T-cell (primary cell): ENCODE results near the gene OTOP3. TPM values are rescaled to one million over a fixed set of nuclear protein-coding genes. Genes with fewer than 3 reads are reported as not detected.

Experiments used
- ATAC-seq, 4 experiments: fragments of 200-7000 bp in 3 of 4; fragments of 150-1000 bp in 1 of 4; cut with Tn5 transposase; replicated peaks in 1 of 4; 1 replicate in 3 of 4; 2 replicates in 1 of 4; pipeline ENCODE4 v1.10.0; 2021; ENCODE audit warnings: moderate library complexity in 3 of 4, mild to moderate bottlenecking in 2 of 4, moderate number of reproducible peaks in 1 of 4
- CTCF ChIA-PET, 2 donors: fragments of 300-600 bp; sonication (Branson Sonifier 250); formaldehyde crosslinking; loops; one replicate each; lab custom pipeline; 2022; ENCODE audit warnings: antibody characterized with exemption in 2 of 2; lab: Charles Lee
- POLR2A ChIA-PET, 2 donors: fragments of 300-600 bp; sonication (Branson Sonifier 250); formaldehyde crosslinking; loops; one replicate each; lab custom pipeline; 2022; ENCODE audit warnings: antibody characterized with exemption in 2 of 2; lab: Charles Lee
- DNase-seq, 35 experiments: peaks; one replicate each; pipeline versions ENCODE4 v3.0.0 to v3.0.0-alpha.2; 2013 to 2023
- H3K27ac ChIP-seq: one replicate; pipeline ENCODE4 v1.5.1; 2013; ENCODE audit warnings: low read length
- H3K27me3 ChIP-seq, 2 experiments: replicated peaks in 1 of 2; 1 replicate in 1 of 2; 2 replicates in 1 of 2; pipeline versions ENCODE4 v1.6.1 to v1.7.0; 2013; ENCODE audit warnings: low read length in 1 of 2, mixed read lengths in 1 of 2; ENCODE audit not compliant: control insufficient read depth in 2 of 2, insufficient read depth in 2 of 2; ENCODE audit errors: extremely low read depth in 1 of 2
- H3K36me3 ChIP-seq, 2 donors: 1 replicate in 1 of 2; 2 replicates in 1 of 2; pipeline versions ENCODE4 v1.6.1 to v1.7.0; 2013; ENCODE audit warnings: low read length in 1 of 2; ENCODE audit not compliant: control insufficient read depth in 2 of 2, insufficient read depth in 1 of 2; ENCODE audit errors: extremely low read depth in 1 of 2
- H3K4me1 ChIP-seq, 2 experiments: 1 replicate in 1 of 2; 2 replicates in 1 of 2; pipeline versions ENCODE4 v1.6.1 to v1.7.0; 2013; ENCODE audit warnings: low read length in 2 of 2, mixed read lengths in 1 of 2; ENCODE audit not compliant: insufficient read depth in 2 of 2, control insufficient read depth in 1 of 2; ENCODE audit errors: extremely low read depth in 1 of 2
- H3K4me3 ChIP-seq, 2 donors: 1 replicate in 1 of 2; 2 replicates in 1 of 2; pipeline versions ENCODE4 v1.5.1 to v1.7.0; 2013; ENCODE audit warnings: mild to moderate bottlenecking in 2 of 2, low read length in 1 of 2, moderate library complexity in 1 of 2; ENCODE audit not compliant: control insufficient read depth in 1 of 2; ENCODE audit errors: extremely low read depth in 1 of 2
- H3K9me3 ChIP-seq: 2 replicates; pipeline ENCODE4 v1.7.0; 2013
- H3K27ac Mint-ChIP-seq, 2 donors: one replicate each; pipeline ENCODE4 v1.8.0; 2020 to 2021; ENCODE audit warnings: mild to moderate bottlenecking in 2 of 2, mixed read lengths in 2 of 2
- H3K27me3 Mint-ChIP-seq, 2 donors: one replicate each; pipeline ENCODE4 v1.8.0; 2021 to 2022; ENCODE audit warnings: mixed read lengths in 2 of 2
- H3K36me3 Mint-ChIP-seq: one replicate; pipeline ENCODE4 v1.8.0; 2021; ENCODE audit warnings: mixed read lengths
- H3K4me1 Mint-ChIP-seq, 3 donors: one replicate each; pipeline ENCODE4 v1.8.0; 2020 to 2022; ENCODE audit warnings: mixed read lengths in 3 of 3, mild to moderate bottlenecking in 1 of 3
- H3K4me3 Mint-ChIP-seq, 3 donors: one replicate each; pipeline ENCODE4 v1.8.0; 2020 to 2022; ENCODE audit warnings: mild to moderate bottlenecking in 3 of 3, mixed read lengths in 3 of 3, moderate library complexity in 3 of 3
- H3K9me3 Mint-ChIP-seq, 3 donors: one replicate each; pipeline ENCODE4 v1.8.0; 2020 to 2022; ENCODE audit warnings: mixed read lengths in 3 of 3
- WGBS: methylation state at CpG from one replicate; pipeline ENCODE4 v1.1.5; 2013; ENCODE audit warnings: missing lambda C conversion rate; ENCODE audit not compliant: insufficient coverage; 5-methylcytosine and 5-hydroxymethylcytosine counted together
- total RNA-seq, 35 experiments: library from RNA in 6 of 35; stranded (reverse) in 6 of 35; fragments of 120-200 nt in 1 of 35; gene quantifications; one replicate each; pipeline versions ENCODE4 v1.2.1 to v1.2.4 and lab custom pipeline; 2013 to 2026

OTOP3 gene
- total RNA-seq, 5 donors from 2014 or later (not counting 1 experiment from before 2014, with no cell fraction given): not detected

DNA sequence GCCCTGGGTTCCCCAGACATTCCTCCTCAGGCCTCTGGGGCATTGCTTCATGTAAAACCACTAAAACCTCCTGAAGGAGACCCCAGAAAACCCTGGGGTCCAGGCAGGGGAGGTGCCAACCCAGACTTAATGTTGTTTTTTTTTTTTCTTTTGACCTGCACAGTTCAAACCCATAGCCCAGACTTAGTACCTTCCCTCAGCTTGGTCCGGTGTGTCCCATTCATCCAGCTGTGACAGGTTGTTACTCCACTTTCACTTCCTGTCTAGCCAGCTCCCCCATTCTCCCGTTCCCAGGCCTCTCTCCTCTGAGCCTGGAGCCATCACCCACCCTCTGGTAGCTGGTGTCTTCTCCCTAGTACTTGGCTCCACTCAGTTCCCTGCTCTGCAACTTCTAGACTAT is 56.5 kb downstream of the OTOP3 start:
- Mint-ChIP-seq H3K27ac (no peak overlapping the region), H3K4me1 (peaks cover 1 to 6% (median 1%) of the 10 kb centered on the region in 3 donors), H3K36me3 (no peaks in the 10 kb centered on the region), H3K9me3 (no peaks in the 10 kb centered on the region), H3K27me3 (peaks cover 0 to 4% of the 10 kb centered on the region in 2 donors), H3K4me3 (no peak overlapping the region)
- Histone ChIP-seq H3K9me3 (no peaks in the 10 kb centered on the region), H3K4me3 (no peak overlapping the region), H3K27ac (no peak overlapping the region), H3K36me3 (no peaks in the 10 kb centered on the region), H3K27me3 (peaks cover 0 to 14% of the 10 kb centered on the region in 2 experiments), H3K4me1 (peaks cover 2 to 9% of the 10 kb centered on the region in 2 experiments)
- ChIA-PET POLR2A (no interaction called here), CTCF (interaction anchor here in 1 of 2 donors (1.3 to 1.5 kb wide), 2 partner anchors 19 to 32 kb away, joined by 3 to 4 read pairs; no protein-coding TSS in a partner anchor)
- DNase-seq: no peak
- 74% methylated on average over 2 of the region's 2 CpGs for WGBS
- no peak for ATAC-seq

DNA sequence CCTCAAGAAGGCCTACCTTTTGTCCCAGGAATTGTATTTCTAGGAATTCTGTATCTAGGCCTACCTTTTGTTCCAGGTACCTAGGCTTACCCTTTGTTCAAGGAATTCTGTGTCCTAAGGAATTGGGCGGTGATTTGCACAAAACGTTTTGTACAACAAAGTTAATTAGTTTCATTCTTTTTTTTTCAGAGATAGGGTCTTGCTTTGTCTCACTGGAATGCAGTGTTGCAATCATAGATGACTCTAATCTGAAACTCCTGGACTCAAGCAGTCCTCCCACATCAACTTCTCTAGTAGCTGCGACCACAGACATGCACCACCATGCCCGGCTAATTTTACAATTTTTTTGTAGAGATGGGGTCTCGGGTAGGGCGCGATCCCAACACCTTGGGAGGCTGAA is 58.7 kb downstream of the OTOP3 start:
- Histone ChIP-seq H3K4me3 (no peak overlapping the region), H3K9me3 (no peaks in the 10 kb centered on the region), H3K27ac (no peak overlapping the region), H3K4me1 (no peaks in the 10 kb centered on the region), H3K27me3 (no peaks in the 10 kb centered on the region), H3K36me3 (no peaks in the 10 kb centered on the region)
- 86% methylated on average over 2 of the region's 7 CpGs for WGBS
- POLR2A ChIA-PET: no interaction called here
- peaks cover 6 to 8% (median 7%) of the 10 kb centered on the region in 3 donors for H3K4me1 Mint-ChIP-seq
- peaks cover 0 to 3% of the 10 kb centered on the region in 2 donors for H3K27me3 Mint-ChIP-seq
- no peaks in the 10 kb centered on the region for H3K36me3 Mint-ChIP-seq
- no peaks in the 10 kb centered on the region for H3K9me3 Mint-ChIP-seq
- no peak overlapping the region for H3K27ac Mint-ChIP-seq
- CTCF ChIA-PET: no interaction called here
- H3K4me3 Mint-ChIP-seq: no peak overlapping the region
- no peak for ATAC-seq
- DNase-seq: no peak

DNA sequence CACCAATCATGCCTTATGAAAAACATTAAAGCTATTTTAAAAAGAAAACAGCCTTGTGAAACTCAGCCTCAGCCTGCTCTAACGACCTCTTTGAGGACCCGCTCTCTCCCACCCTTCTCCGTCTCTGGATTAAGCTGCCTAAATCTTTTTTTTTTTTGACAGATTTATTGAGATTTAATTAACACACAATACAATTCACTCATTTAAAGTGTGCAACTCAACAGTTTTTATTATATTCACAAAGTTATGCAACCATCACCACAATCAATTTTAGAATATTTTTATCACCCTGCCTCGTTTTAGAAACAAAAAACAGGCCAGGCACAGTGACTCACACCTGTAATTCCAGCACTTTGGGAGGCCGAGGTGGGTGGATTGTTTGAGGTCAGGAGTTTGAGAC is 60.1 kb downstream of the OTOP3 start:
- no peak overlapping the region for H3K27ac Mint-ChIP-seq
- H3K9me3 Mint-ChIP-seq: no peaks in the 10 kb centered on the region
- no peak overlapping the region for H3K4me3 Mint-ChIP-seq
- H3K27me3 Mint-ChIP-seq: peaks cover 0 to 3% of the 10 kb centered on the region in 2 donors
- DNase-seq (no peak), ATAC-seq (no peak)
- no peaks in the 10 kb centered on the region for H3K36me3 Mint-ChIP-seq
- ChIA-PET CTCF (no interaction called here), POLR2A (no interaction called here)
- no peaks in the 10 kb centered on the region for H3K27me3 ChIP-seq
- H3K4me1 ChIP-seq: no peaks in the 10 kb centered on the region
- H3K27ac ChIP-seq: no peak overlapping the region
- peaks cover 6 to 8% (median 7%) of the 10 kb centered on the region in 3 donors for H3K4me1 Mint-ChIP-seq
- no peak overlapping the region for H3K4me3 ChIP-seq
- H3K9me3 ChIP-seq: no peaks in the 10 kb centered on the region
- H3K36me3 ChIP-seq: no peaks in the 10 kb centered on the region
- whole genome bisulfite sequencing: 80% methylated on average over 1 of the region's 5 CpGs

DNA sequence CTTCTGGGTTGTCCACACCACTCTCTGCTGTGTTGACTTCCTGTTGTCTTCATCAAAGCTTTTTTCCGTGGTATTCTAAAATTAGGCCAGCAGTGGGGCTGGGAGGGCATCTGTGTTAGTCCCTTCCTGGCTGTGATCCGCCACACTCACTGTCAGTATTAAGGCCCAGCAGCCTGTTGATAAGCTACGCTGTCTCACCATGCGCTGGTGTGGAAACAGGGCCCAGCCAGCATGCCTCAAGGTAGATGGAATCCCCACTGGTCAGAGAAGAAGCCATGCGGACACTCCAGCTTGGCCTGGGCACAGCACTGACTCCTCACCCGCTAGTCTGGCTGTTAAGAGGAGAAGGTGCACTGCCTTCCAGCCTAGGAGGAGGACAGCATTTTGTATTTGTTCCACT is 63.1 kb downstream of the OTOP3 start:
- POLR2A ChIA-PET: no interaction called here
- Mint-ChIP-seq H3K9me3 (no peaks in the 10 kb centered on the region), H3K27me3 (no peaks in the 10 kb centered on the region), H3K27ac (no peak overlapping the region), H3K4me1 (peaks cover 6 to 13% (median 7%) of the 10 kb centered on the region in 3 donors), H3K4me3 (no peak overlapping the region), H3K36me3 (no peaks in the 10 kb centered on the region)
- Histone ChIP-seq H3K27me3 (peaks cover 0 to 4% of the 10 kb centered on the region in 2 experiments), H3K36me3 (no peaks in the 10 kb centered on the region), H3K4me3 (no peak overlapping the region), H3K9me3 (no peaks in the 10 kb centered on the region), H3K4me1 (no peaks in the 10 kb centered on the region), H3K27ac (no peak overlapping the region)
- no peak for DNase-seq
- 100% methylated on average over 4 of the region's 6 CpGs for WGBS
- ATAC-seq: no peak
- CTCF ChIA-PET: no interaction called here

DNA sequence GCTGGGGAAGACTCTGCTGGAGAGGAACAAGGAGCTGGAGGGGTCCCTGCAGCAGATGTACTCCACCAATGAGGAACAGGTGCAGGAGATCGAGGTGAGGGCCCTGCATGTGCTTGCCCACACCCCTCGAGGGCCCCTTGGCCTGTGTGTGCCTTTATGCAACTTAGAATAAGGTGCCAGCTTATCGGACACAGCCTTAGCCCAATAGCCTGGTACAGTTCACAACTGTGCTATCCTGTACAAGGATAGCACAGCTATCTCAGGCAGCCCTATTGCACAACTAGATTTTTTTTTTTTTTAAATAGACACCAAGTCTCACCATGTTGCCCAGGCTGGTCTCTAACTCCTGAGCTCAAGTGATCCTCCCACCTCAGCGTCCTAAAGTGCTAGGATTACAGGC is 63.8 kb downstream of the OTOP3 start:
- Histone ChIP-seq H3K9me3 (no peaks in the 10 kb centered on the region), H3K36me3 (peaks cover 0 to 2% of the 10 kb centered on the region in 2 donors), H3K4me1 (no peaks in the 10 kb centered on the region), H3K27ac (no peak overlapping the region), H3K4me3 (no peak overlapping the region), H3K27me3 (peaks cover 0 to 5% of the 10 kb centered on the region in 2 experiments)
- 58% methylated on average over 2 of the region's 4 CpGs for WGBS
- H3K27me3 Mint-ChIP-seq: no peaks in the 10 kb centered on the region
- CTCF ChIA-PET: no interaction called here
- DNase-seq (no peak), ATAC-seq (no peak)
- peaks cover 6 to 13% (median 7%) of the 10 kb centered on the region in 3 donors for H3K4me1 Mint-ChIP-seq
- no peaks in the 10 kb centered on the region for H3K9me3 Mint-ChIP-seq
- H3K27ac Mint-ChIP-seq: no peak overlapping the region
- H3K4me3 Mint-ChIP-seq: no peak overlapping the region
- no peaks in the 10 kb centered on the region for H3K36me3 Mint-ChIP-seq
- POLR2A ChIA-PET: no interaction called here

Other genes starting within 250 kb of the OTOP3 start
- gene CD300LF, start 223.0 kb upstream of the OTOP3 start, total RNA-seq: under 1 TPM in 1 of 5 donors, not detected in 4; 0.25 TPM
- 10 to 100 TPM; 31.2 to 73.4 (median 40.7) TPM for gene RAB37, start 198.6 kb upstream of the OTOP3 start, total RNA-seq
- gene NHERF1, start 187.3 kb upstream of the OTOP3 start, total RNA-seq: 100 to 1,000 TPM; 104 to 260 (median 223) TPM
- gene NAT9, start 159.6 kb upstream of the OTOP3 start, total RNA-seq: 10 to 100 TPM; 37.2 to 74.4 (median 71.9) TPM
- not detected for gene GRIN2C, start 76.0 kb upstream of the OTOP3 start, total RNA-seq
- 10 to 100 TPM in 3 of 5 donors, 1 to 10 TPM in 2; 4.2 to 20.7 (median 15.3) TPM for gene FDXR, start 62.9 kb upstream of the OTOP3 start, total RNA-seq
- gene FADS6, start 42.3 kb upstream of the OTOP3 start, total RNA-seq: not detected
- gene USH1G, start 12.6 kb upstream of the OTOP3 start, total RNA-seq: not detected
- gene OTOP2, start 11.6 kb upstream of the OTOP3 start, total RNA-seq: not detected
- gene HID1, start 36.9 kb downstream of the OTOP3 start, total RNA-seq: 10 to 100 TPM; 12.7 to 21.0 (median 14.5) TPM
- under 1 TPM in 4 of 5 donors, not detected in 1; 0.12 to 0.29 (median 0.19) TPM for gene CDR2L, start 51.7 kb downstream of the OTOP3 start, total RNA-seq
- 10 to 100 TPM; 15.6 to 30.6 (median 26.6) TPM for gene MRPL58, start 76.8 kb downstream of the OTOP3 start, total RNA-seq
- gene ATP5PD, start 111.1 kb downstream of the OTOP3 start, total RNA-seq: 100 to 1,000 TPM; 115 to 170 (median 139) TPM
- 10 to 100 TPM; 22.0 to 32.8 (median 29.0) TPM for gene KCTD2, start 111.3 kb downstream of the OTOP3 start, total RNA-seq
- gene SLC16A5, start 152.1 kb downstream of the OTOP3 start, total RNA-seq: 10 to 100 TPM in 4 of 5 donors, 1 to 10 TPM in 1; 9.1 to 24.3 (median 16.8) TPM
- 10 to 100 TPM in 3 of 5 donors, 1 to 10 TPM in 2; 8.9 to 23.9 (median 18.8) TPM for gene ARMC7, start 174.1 kb downstream of the OTOP3 start, total RNA-seq
- gene NT5C, start 195.8 kb downstream of the OTOP3 start, total RNA-seq: 10 to 100 TPM; 21.5 to 88.8 (median 70.1) TPM
- 10 to 100 TPM; 28.3 to 55.8 (median 45.4) TPM for gene JPT1, start 218.6 kb downstream of the OTOP3 start, total RNA-seq
- gene SUMO2, start 247.1 kb downstream of the OTOP3 start, total RNA-seq: 100 to 1,000 TPM; 239 to 284 (median 269) TPM